GM12875 (cell line): ENCODE data around the gene C1orf210.

Experiments used
- H3K4me3 ChIP-seq: one replicate; pipeline ENCODE4 v1.5.1; 2011; ENCODE audit warnings: low read depth, low read length, control low read depth
- CTCF ChIP-seq: IDR thresholded peaks from 2 replicates; pipeline ENCODE4 v1.5.1; 2011; ENCODE audit warnings: low read depth, mild to moderate bottlenecking, control low read depth, inconsistent platforms, low read length, moderate library complexity, borderline replicate concordance; ENCODE audit not compliant: insufficient read depth

Gene C1orf210

GRCh38 chr1:43285269-43285990 is at the start of gene C1orf210:
Gene C1orf210, minus strand, starts transcription at chr1:43285581. Its CDS starts 2,311 bp downstream, at chr1:43283270.
- no peak for TF ChIP-seq CTCF
- no peak within 1 kb of the TSS for H3K4me3 ChIP-seq

GRCh38 chr1:43334453-43335205 is 49.2 kb upstream of the C1orf210 start:
- TF ChIP-seq CTCF, result no peak
- H3K4me3 ChIP-seq, result no peak overlapping the region

- H3K4me3 ChIP-seq, result no peak overlapping the region
- TF ChIP-seq CTCF, result no peak
These were observed 46.3 kb upstream of the C1orf210 start for GRCh38 chr1:43331688-43332087.

GRCh38 chr1:43329995-43330751 is 44.8 kb upstream of the C1orf210 start:
- no peak for TF ChIP-seq CTCF
- no peak overlapping the region for H3K4me3 ChIP-seq

GRCh38 chr1:43327549-43328292 is 42.3 kb upstream of the C1orf210 start:
- no peak for TF ChIP-seq CTCF
- no peak overlapping the region for H3K4me3 ChIP-seq

GRCh38 chr1:43325381-43325780 is 40.0 kb upstream of the C1orf210 start:
- no peak for TF ChIP-seq CTCF
- no peak overlapping the region for H3K4me3 ChIP-seq
